Left lung (tissue), 10 donors: ENCODE data around the gene VAV3. TPM values are rescaled to one million over a fixed set of nuclear protein-coding genes. Genes with fewer than 3 reads are reported as not detected.

ENCODE experiments used
- ATAC-seq: fragments of 200-7000 bp; cut with Tn5 transposase; one replicate; pipeline ENCODE4 v1.9.1; 2020; ENCODE audit warnings: moderate library complexity
- DNase-seq, 4 donors: peaks; one replicate each; pipeline ENCODE4 v3.0.0-alpha.2; 2013 to 2020
- H3K27ac ChIP-seq, 2 donors: fragments of 200-600 bp; sonication (generic) in 1 of 2; one replicate each; pipeline versions ENCODE4 v1.5.0 to v1.8.0; 2020 to 2021
- H3K27me3 ChIP-seq, 2 donors: fragments of 200-600 bp; sonication (generic) in 1 of 2; one replicate each; pipeline versions ENCODE4 v1.5.0 to v1.8.0; 2020 to 2021
- H3K36me3 ChIP-seq, 2 donors: fragments of 200-600 bp; sonication (generic) in 1 of 2; one replicate each; pipeline versions ENCODE4 v1.5.0 to v1.8.0; 2020 to 2021
- H3K4me1 ChIP-seq, 2 donors: fragments of 200-600 bp; one replicate each; pipeline ENCODE4 v1.8.0; 2021
- H3K4me3 ChIP-seq, 2 donors: fragments of 200-600 bp; sonication (generic) in 1 of 2; one replicate each; pipeline versions ENCODE4 v1.5.0 to v1.8.0; 2020 to 2021; ENCODE audit warnings: mild to moderate bottlenecking in 1 of 2
- H3K9me3 ChIP-seq, 2 donors: fragments of 200-600 bp; sonication (generic) in 1 of 2; one replicate each; pipeline versions ENCODE4 v1.5.0 to v1.8.0; 2020 to 2021
- intact Hi-C, 2 donors: fragments of 100-400 bp; cut with DNase I; formaldehyde crosslinking; loops; one replicate each; pipeline versions ENCODE4 v1.11.2 to v1.14.2; 2022
- polyA plus RNA-seq, 6 donors: library from polyadenylated mRNA; unstranded; fragments of 120-200 nt; gene quantifications; one replicate each; pipeline ENCODE4 v1.2.1, GENCODE V29; 2013; ENCODE audit not compliant: insufficient read length in 6 of 6
- total RNA-seq, 2 donors: library from RNA; stranded (reverse); fragmentation: NEBNext Ultra II Directional; extraction: Animal tissue kit (Norgen Biotek cat#: 25700); gene quantifications; one replicate each; pipeline ENCODE4 v1.2.1, GENCODE V29; 2021
- TF ChIP-seq, protein P1 (sequence below), 2 donors: fragments of 200-600 bp; sonication (generic) in 1 of 2; IDR thresholded peaks; one replicate each; pipeline versions ENCODE4 v1.5.0 to v1.8.0; 2021; ENCODE audit warnings: antibody characterized with exemption in 2 of 2
- donor health status: DM: no; HTN: yes; CAD: no.
- donor health status: DM: no; HTN: no; CAD: no.

VAV3 gene
- total and polyA plus RNA-seq, 8 donors, result 5.3 to 14.5 (median 7.2) TPM

- DNase-seq, result no peak
- TF ChIP-seq, protein P1, sequence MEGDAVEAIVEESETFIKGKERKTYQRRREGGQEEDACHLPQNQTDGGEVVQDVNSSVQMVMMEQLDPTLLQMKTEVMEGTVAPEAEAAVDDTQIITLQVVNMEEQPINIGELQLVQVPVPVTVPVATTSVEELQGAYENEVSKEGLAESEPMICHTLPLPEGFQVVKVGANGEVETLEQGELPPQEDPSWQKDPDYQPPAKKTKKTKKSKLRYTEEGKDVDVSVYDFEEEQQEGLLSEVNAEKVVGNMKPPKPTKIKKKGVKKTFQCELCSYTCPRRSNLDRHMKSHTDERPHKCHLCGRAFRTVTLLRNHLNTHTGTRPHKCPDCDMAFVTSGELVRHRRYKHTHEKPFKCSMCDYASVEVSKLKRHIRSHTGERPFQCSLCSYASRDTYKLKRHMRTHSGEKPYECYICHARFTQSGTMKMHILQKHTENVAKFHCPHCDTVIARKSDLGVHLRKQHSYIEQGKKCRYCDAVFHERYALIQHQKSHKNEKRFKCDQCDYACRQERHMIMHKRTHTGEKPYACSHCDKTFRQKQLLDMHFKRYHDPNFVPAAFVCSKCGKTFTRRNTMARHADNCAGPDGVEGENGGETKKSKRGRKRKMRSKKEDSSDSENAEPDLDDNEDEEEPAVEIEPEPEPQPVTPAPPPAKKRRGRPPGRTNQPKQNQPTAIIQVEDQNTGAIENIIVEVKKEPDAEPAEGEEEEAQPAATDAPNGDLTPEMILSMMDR (IDR thresholded peaks at IDR 0.05), result no peak
- intact Hi-C loops, result no loop called here
Measured at GRCh38 chr1:107673006-107673405, 292.0 kb downstream of the VAV3 start.

DNA sequence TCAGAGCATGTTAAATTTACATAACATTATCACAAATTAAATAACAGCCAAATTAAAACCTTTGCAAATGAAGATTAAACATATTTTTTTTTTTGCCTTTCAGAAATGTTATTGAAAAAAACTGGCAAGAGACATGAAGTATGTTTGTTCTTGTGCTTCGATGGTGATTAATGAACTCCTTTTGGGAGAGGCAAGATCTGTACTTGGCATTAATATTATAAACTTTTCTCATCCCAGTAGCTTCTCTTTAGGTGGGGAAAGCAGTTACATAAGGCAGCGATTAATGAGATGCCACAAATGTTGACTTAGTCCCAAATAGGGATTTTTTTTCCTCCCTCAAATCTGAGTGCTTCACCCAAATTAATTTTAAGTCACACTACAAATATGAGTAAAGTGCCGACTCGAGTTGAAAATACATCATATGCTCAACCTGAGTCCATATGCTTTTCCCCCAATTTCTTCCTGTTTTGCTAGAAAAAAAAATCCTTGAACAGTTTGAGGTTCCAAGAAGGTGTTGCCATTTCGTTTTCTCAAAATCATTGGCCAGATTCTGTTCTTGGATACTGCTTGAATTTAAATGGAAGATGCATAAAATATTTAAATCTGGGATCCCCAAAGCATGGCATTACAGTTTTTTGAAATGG is 294.5 kb downstream of the VAV3 start:
- Histone ChIP-seq H3K27me3 (no peaks in the 10 kb centered on the region), H3K27ac (no peak overlapping the region), H3K4me3 (no peak overlapping the region), H3K4me1 (peaks cover 0 to 6% of the 10 kb centered on the region in 2 donors), H3K36me3 (no peaks in the 10 kb centered on the region), H3K9me3 (no peaks in the 10 kb centered on the region)
- intact Hi-C loops, result no loop called here
- DNase-seq (no peak), ATAC-seq (peak; percentile 24)
- TF ChIP-seq, protein P1 (IDR thresholded peaks at IDR 0.05), result no peak

More at GRCh38 chr1:107673006-107673405, 292.0 kb downstream of the VAV3 start:
- Histone ChIP-seq H3K4me1 (peaks cover 0 to 6% of the 10 kb centered on the region in 2 donors), H3K27ac (no peak overlapping the region), H3K27me3 (no peaks in the 10 kb centered on the region), H3K9me3 (no peaks in the 10 kb centered on the region), H3K36me3 (no peaks in the 10 kb centered on the region), H3K4me3 (no peak overlapping the region)
- ATAC-seq, result no peak

DNA sequence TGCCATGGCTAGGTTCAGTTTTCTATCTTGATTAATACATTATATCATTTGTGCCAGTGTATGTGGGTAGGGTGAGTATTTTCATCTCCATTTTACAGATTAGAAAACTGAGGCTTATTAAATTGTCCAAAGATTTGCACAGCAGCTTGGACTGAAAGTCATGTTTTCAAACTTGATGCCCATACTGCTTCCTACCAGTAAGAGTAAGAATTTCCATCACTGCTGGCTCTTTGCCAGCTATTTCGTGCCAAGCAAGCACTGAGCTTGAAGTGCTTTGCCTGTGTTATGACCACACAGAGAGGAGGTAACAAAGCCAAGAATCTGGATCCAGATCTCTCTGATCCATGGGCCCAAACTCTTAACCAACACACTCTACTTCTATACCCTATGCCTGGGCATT is 295.0 kb downstream of the VAV3 start:
- intact Hi-C loops, result no loop called here
- peak; percentile 72 for ATAC-seq
- Histone ChIP-seq H3K4me1 (peaks cover 0 to 6% of the 10 kb centered on the region in 2 donors), H3K27ac (no peak overlapping the region), H3K27me3 (no peaks in the 10 kb centered on the region), H3K36me3 (no peaks in the 10 kb centered on the region), H3K4me3 (no peak overlapping the region), H3K9me3 (no peaks in the 10 kb centered on the region)
- TF ChIP-seq, protein P1 (IDR thresholded peaks at IDR 0.05), result no peak
- peak in 2 of 4 donors; percentile 35 to 51 for DNase-seq

GRCh38 chr1:107668762-107669161 is 296.2 kb downstream of the VAV3 start:
- ATAC-seq, result no peak
- no peaks in the 10 kb centered on the region for H3K36me3 ChIP-seq
- TF ChIP-seq, protein P1 (IDR thresholded peaks at IDR 0.05), result no peak
- no peak overlapping the region for H3K27ac ChIP-seq
- H3K4me3 ChIP-seq, result no peak overlapping the region
- H3K4me1 ChIP-seq, result peaks cover 0 to 6% of the 10 kb centered on the region in 2 donors
- intact Hi-C loops, result no loop called here
- no peaks in the 10 kb centered on the region for H3K27me3 ChIP-seq
- H3K9me3 ChIP-seq, result no peaks in the 10 kb centered on the region
- no peak for DNase-seq

DNA sequence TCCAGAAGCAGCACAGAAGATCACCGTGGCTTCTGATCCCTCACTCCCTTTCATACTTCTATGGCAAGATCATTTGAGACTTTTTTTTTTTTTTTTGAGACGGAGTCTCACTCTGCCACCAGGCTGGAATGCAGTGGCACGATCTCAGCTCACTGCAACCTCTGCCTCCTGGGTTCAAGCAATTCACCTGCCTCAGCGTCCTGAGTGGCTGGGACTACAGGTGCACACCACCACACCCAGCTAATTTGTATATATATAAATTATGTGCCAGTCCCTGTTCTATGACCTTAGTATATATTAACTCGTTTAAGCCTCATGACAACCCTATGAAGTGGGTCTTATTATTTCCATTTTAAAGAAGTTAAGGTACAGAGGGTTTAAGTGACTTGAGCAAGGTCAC is 298.5 kb downstream of the VAV3 start:
- H3K4me1 ChIP-seq, result peaks cover 0 to 6% of the 10 kb centered on the region in 2 donors
- TF ChIP-seq, protein P1 (IDR thresholded peaks at IDR 0.05), result no peak
- H3K9me3 ChIP-seq, result no peaks in the 10 kb centered on the region
- DNase-seq, result no peak
- H3K36me3 ChIP-seq, result no peaks in the 10 kb centered on the region
- no peaks in the 10 kb centered on the region for H3K27me3 ChIP-seq
- no peak overlapping the region for H3K27ac ChIP-seq
- H3K4me3 ChIP-seq, result no peak overlapping the region
- intact Hi-C loops, result no loop called here
- ATAC-seq, result no peak
